B cell (primary cell): ENCODE measurements around the gene TMEM213. TPM values are rescaled to one million over a fixed set of nuclear protein-coding genes. Genes with fewer than 3 reads are reported as not detected.

Experiments
- ATAC-seq: fragments of 200-7000 bp; cut with Tn5 transposase; one replicate; pipeline ENCODE4 v1.10.0; 2021; ENCODE audit warnings: low read depth, mild to moderate bottlenecking, moderate number of reproducible peaks, moderate library complexity
- CTCF ChIA-PET: fragments of 350-600 bp; sonication (Branson Sonifier 250); formaldehyde crosslinking; loops from one replicate; lab custom pipeline; 2021; ENCODE audit warnings: antibody characterized with exemption, inconsistent platforms; lab: Charles Lee
- POLR2A ChIA-PET: fragments of 350-600 bp; sonication (Branson Sonifier 250); formaldehyde crosslinking; loops from one replicate; lab custom pipeline; 2021; ENCODE audit warnings: antibody characterized with exemption; lab: Charles Lee
- DNase-seq: peaks from one replicate; pipeline ENCODE4 v3.0.0; 2013
- H2AFZ ChIP-seq: 2 replicates; pipeline ENCODE4 v1.6.1; 2012; ENCODE audit warnings: mild to moderate bottlenecking, low read depth, low read length; ENCODE audit not compliant: insufficient read depth, poor library complexity, severe bottlenecking
- H3K27ac ChIP-seq, 2 donors: 1 replicate in 1 of 2; 2 replicates in 1 of 2; pipeline ENCODE4 v1.5.1; 2012 to 2013; ENCODE audit warnings: low read length in 2 of 2, mild to moderate bottlenecking in 2 of 2, moderate library complexity in 1 of 2
- H3K27me3 ChIP-seq, 4 experiments: fragments of 200-600 bp in 1 of 4; sonication (generic) in 1 of 4; replicated peaks in 1 of 4; 1 replicate in 2 of 4; 2 replicates in 2 of 4; pipeline versions ENCODE4 v1.6.1 to v1.7.0; 2013 to 2016; ENCODE audit warnings: low read length in 3 of 4, mild to moderate bottlenecking in 2 of 4, mixed read lengths in 1 of 4, moderate library complexity in 1 of 4; ENCODE audit not compliant: insufficient read depth in 4 of 4, control insufficient read depth in 3 of 4; ENCODE audit errors: control extremely low read depth in 1 of 4
- H3K36me3 ChIP-seq, 2 experiments: replicated peaks in 1 of 2; 1 replicate in 1 of 2; 2 replicates in 1 of 2; pipeline versions ENCODE4 v1.6.1 to v1.7.1; 2013; ENCODE audit warnings: low read length in 1 of 2; ENCODE audit not compliant: insufficient read depth in 2 of 2, control insufficient read depth in 1 of 2; ENCODE audit errors: control extremely low read depth in 1 of 2, extremely low read depth in 1 of 2
- H3K4me1 ChIP-seq, 2 donors: fragments of 200-600 bp in 1 of 2; sonication (generic) in 1 of 2; 1 replicate in 1 of 2; 2 replicates in 1 of 2; pipeline versions ENCODE4 v1.5.1 to v1.6.1; 2013 to 2017; ENCODE audit warnings: low read length in 2 of 2; ENCODE audit not compliant: control insufficient read depth in 2 of 2, insufficient read depth in 2 of 2
- H3K4me2 ChIP-seq: replicated peaks from 2 replicates; pipeline ENCODE3; 2012; ENCODE audit warnings: mild to moderate bottlenecking, low read depth, low read length; ENCODE audit not compliant: poor library complexity, severe bottlenecking
- H3K4me3 ChIP-seq, 5 experiments: fragments of 200-600 bp in 1 of 5; sonication (generic) in 1 of 5; 1 replicate in 3 of 5; 2 replicates in 2 of 5; pipeline versions ENCODE4 v1.5.1 to v1.7.0; 2011 to 2016; ENCODE audit warnings: low read length in 4 of 5, mild to moderate bottlenecking in 4 of 5, low read depth in 2 of 5, control low read depth in 1 of 5, moderate library complexity in 1 of 5; ENCODE audit not compliant: insufficient read depth in 1 of 5; ENCODE audit errors: control extremely low read depth in 1 of 5, extremely low read depth in 1 of 5
- H3K79me2 ChIP-seq: fragments of 200-600 bp; sonication (generic); one replicate; pipeline ENCODE4 v1.6.0; 2016; ENCODE audit warnings: low read length; ENCODE audit not compliant: control insufficient read depth, insufficient read depth
- H3K9ac ChIP-seq: fragments of 200-600 bp; sonication (generic); 2 replicates; pipeline ENCODE4 v1.6.1; 2017; ENCODE audit warnings: mild to moderate bottlenecking, low read length, moderate library complexity
- H3K9me3 ChIP-seq, 3 donors: one replicate each; pipeline versions ENCODE4 v1.6.1 to v1.7.1; 2013; ENCODE audit warnings: low read length in 2 of 3; ENCODE audit not compliant: control insufficient read depth in 2 of 3, insufficient read depth in 1 of 3; ENCODE audit errors: control extremely low read depth in 1 of 3
- H4K20me1 ChIP-seq: 2 replicates; pipeline ENCODE4 v1.6.0; 2012; ENCODE audit warnings: mild to moderate bottlenecking, low read length; ENCODE audit not compliant: insufficient read depth, control insufficient read depth, poor library complexity, severe bottlenecking
- H3K27ac Mint-ChIP-seq: one replicate; pipeline ENCODE4 v1.8.0; 2021; ENCODE audit warnings: mixed read lengths
- H3K27me3 Mint-ChIP-seq: one replicate; pipeline ENCODE4 v1.8.0; 2021; ENCODE audit warnings: mixed read lengths
- H3K4me1 Mint-ChIP-seq: one replicate; pipeline ENCODE4 v1.8.0; 2021; ENCODE audit warnings: mixed read lengths
- H3K4me3 Mint-ChIP-seq: one replicate; pipeline ENCODE4 v1.8.0; 2021; ENCODE audit warnings: mixed read lengths
- H3K9me3 Mint-ChIP-seq: one replicate; pipeline ENCODE4 v1.8.0; 2022; ENCODE audit warnings: mixed read lengths; ENCODE audit not compliant: insufficient read depth
- CTCF ChIP-seq: fragments of 200-600 bp; IDR thresholded peaks from one replicate; pipeline ENCODE4 v1.8.0; 2022; ENCODE audit warnings: antibody characterized with exemption, mild to moderate bottlenecking
- EZH2 ChIP-seq: IDR thresholded peaks from 2 replicates; pipeline ENCODE4 v1.6.1; 2012; ENCODE audit warnings: borderline replicate concordance, low read depth, mild to moderate bottlenecking, moderate library complexity, low read length; ENCODE audit not compliant: insufficient read depth, poor library complexity, severe bottlenecking
- WGBS: methylation state at CpG from one replicate; pipeline ENCODE4 v1.1.5; 2013; ENCODE audit warnings: missing lambda C conversion rate; ENCODE audit not compliant: insufficient coverage; 5-methylcytosine and 5-hydroxymethylcytosine counted together
- intact Hi-C: fragments of 100-400 bp; cut with micrococcal nuclease; formaldehyde crosslinking; loops from one replicate; pipeline ENCODE4 v1.10.0; 2022
- polyA plus RNA-seq: library from polyadenylated mRNA; depleted of rRNA; stranded (reverse); fragments of >200 nt; gene quantifications from 2 replicates; pipeline ENCODE4 v1.2.3, GENCODE V29; 2012
- total RNA-seq, 2 donors: library from RNA; stranded (reverse); fragments of 120-200 nt in 1 of 2; gene quantifications; 1 replicate in 1 of 2; 2 replicates in 1 of 2; pipeline versions ENCODE4 v1.2.3 to v1.2.4, GENCODE V29; 2013 to 2022

Gene TMEM213
- total and polyA plus RNA-seq, 2 donors (not counting 1 experiment from before 2014, with no cell fraction given), result not detected

GRCh38 chr7:138881579-138882188 lies 83.9 kb downstream of the TMEM213 start:
- POLR2A ChIA-PET, result no interaction called here
- intact Hi-C loops, result no loop called here
- H3K27ac Mint-ChIP-seq, result no peak overlapping the region

More at GRCh38 chr7:138881579-138882188, 83.9 kb downstream of the TMEM213 start:
- H3K4me3 ChIP-seq, result no peak overlapping the region
- H3K9me3 Mint-ChIP-seq, result no peaks in the 10 kb centered on the region
- peaks cover 3% of the 10 kb centered on the region for H3K4me1 Mint-ChIP-seq
- no peaks in the 10 kb centered on the region for H4K20me1 ChIP-seq
- WGBS, result 96% methylated on average over 5 of the region's 6 CpGs
- CTCF ChIA-PET, result no interaction called here
- DNase-seq, result no peak
- no peak overlapping the region for H2AFZ ChIP-seq
- H3K4me3 Mint-ChIP-seq, result no peak overlapping the region
- H3K27me3 Mint-ChIP-seq, result no peaks in the 10 kb centered on the region
- no peak for TF ChIP-seq EZH2
- no peak for TF ChIP-seq CTCF
- no peaks in the 10 kb centered on the region for H3K36me3 ChIP-seq
- no peak for ATAC-seq
- H3K4me1 ChIP-seq, result peaks cover 0 to 2% of the 10 kb centered on the region in 2 donors
- H3K9me3 ChIP-seq, result peaks cover 0 to 4% (median 0%) of the 10 kb centered on the region in 3 donors
- H3K27me3 ChIP-seq, result no peaks in the 10 kb centered on the region
- no peaks in the 10 kb centered on the region for H3K79me2 ChIP-seq
- no peak overlapping the region for H3K9ac ChIP-seq
- H3K27ac ChIP-seq, result no peak overlapping the region
- no peak overlapping the region for H3K4me2 ChIP-seq
